ENCODE data around the gene SPINT2.

The SPINT2 gene

GRCh38 chr19:38308006-38308766, 43.8 kb downstream of the SPINT2 start:
- Mint-ChIP-seq H3K4me1 (no peaks in the 10 kb centered on the region), H3K9me3 (no peaks in the 10 kb centered on the region), H3K27ac (no peak overlapping the region), H3K4me3 (no peak overlapping the region), H3K27me3 (ENCODE audit: low read depth) (no peaks in the 10 kb centered on the region), H3K36me3 (ENCODE audit: low read depth) (peaks cover 5% of the 10 kb centered on the region)
- TF ChIP-seq, protein P1, sequence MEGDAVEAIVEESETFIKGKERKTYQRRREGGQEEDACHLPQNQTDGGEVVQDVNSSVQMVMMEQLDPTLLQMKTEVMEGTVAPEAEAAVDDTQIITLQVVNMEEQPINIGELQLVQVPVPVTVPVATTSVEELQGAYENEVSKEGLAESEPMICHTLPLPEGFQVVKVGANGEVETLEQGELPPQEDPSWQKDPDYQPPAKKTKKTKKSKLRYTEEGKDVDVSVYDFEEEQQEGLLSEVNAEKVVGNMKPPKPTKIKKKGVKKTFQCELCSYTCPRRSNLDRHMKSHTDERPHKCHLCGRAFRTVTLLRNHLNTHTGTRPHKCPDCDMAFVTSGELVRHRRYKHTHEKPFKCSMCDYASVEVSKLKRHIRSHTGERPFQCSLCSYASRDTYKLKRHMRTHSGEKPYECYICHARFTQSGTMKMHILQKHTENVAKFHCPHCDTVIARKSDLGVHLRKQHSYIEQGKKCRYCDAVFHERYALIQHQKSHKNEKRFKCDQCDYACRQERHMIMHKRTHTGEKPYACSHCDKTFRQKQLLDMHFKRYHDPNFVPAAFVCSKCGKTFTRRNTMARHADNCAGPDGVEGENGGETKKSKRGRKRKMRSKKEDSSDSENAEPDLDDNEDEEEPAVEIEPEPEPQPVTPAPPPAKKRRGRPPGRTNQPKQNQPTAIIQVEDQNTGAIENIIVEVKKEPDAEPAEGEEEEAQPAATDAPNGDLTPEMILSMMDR (IDR thresholded peaks at IDR 0.05; ENCODE audit: unreplicated experiment in 3 of 3) = no peak

- Mint-ChIP-seq H3K4me3 (no peak overlapping the region), H3K27ac (no peak overlapping the region), H3K27me3 (ENCODE audit: low read depth) (no peaks in the 10 kb centered on the region), H3K4me1 (no peaks in the 10 kb centered on the region), H3K9me3 (no peaks in the 10 kb centered on the region), H3K36me3 (ENCODE audit: low read depth) (peaks cover 5% of the 10 kb centered on the region)
- TF ChIP-seq, protein P1 (IDR thresholded peaks at IDR 0.05; ENCODE audit: unreplicated experiment in 3 of 3) = no peak
Measured at GRCh38 chr19:38308926-38309614, 44.7 kb downstream of the SPINT2 start.

GRCh38 chr19:38309615-38310278, 45.4 kb downstream of the SPINT2 start:
- Mint-ChIP-seq H3K27me3 (ENCODE audit: low read depth) (no peaks in the 10 kb centered on the region), H3K36me3 (ENCODE audit: low read depth) (peaks cover 5% of the 10 kb centered on the region), H3K27ac (no peak overlapping the region), H3K4me1 (no peaks in the 10 kb centered on the region), H3K9me3 (no peaks in the 10 kb centered on the region), H3K4me3 (no peak overlapping the region)
- TF ChIP-seq, protein P1 (IDR thresholded peaks at IDR 0.05; ENCODE audit: unreplicated experiment in 3 of 3) = no peak

- TF ChIP-seq, protein P1 (IDR thresholded peaks at IDR 0.05; ENCODE audit: unreplicated experiment in 3 of 3) = no peak
Measured at GRCh38 chr19:38310279-38310670, 45.9 kb downstream of the SPINT2 start.

DNA sequence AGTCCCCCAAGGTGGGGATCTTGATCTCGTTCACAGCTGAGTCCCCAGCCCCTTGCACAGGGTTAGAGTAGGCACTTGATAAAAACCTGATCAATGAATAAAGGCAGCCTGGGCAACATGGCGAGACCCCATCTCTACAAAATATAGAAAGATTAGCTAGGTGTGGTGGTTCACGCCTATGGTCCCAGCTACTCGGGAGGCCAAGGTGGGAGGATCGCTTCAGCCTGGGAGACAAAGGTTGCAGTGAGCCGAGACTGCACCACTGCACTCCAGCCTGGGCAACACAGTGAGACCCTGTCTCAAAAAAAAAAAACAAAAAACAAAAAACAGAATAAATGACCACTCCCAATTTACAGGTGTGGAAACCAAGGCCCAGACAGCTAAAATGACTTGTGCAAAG, 46.6 kb downstream of the SPINT2 start:
- Mint-ChIP-seq H3K27me3 (ENCODE audit: low read depth) (no peaks in the 10 kb centered on the region), H3K4me3 (no peak overlapping the region), H3K27ac (no peak overlapping the region), H3K4me1 (no peaks in the 10 kb centered on the region), H3K36me3 (ENCODE audit: low read depth) (peaks cover 5% of the 10 kb centered on the region), H3K9me3 (no peaks in the 10 kb centered on the region)
- TF ChIP-seq, protein P1 (IDR thresholded peaks at IDR 0.05; ENCODE audit: unreplicated experiment in 3 of 3) = no peak

More at GRCh38 chr19:38310279-38310670, 45.9 kb downstream of the SPINT2 start:
- Mint-ChIP-seq H3K27me3 (ENCODE audit: low read depth) (no peaks in the 10 kb centered on the region), H3K9me3 (no peaks in the 10 kb centered on the region), H3K4me1 (no peaks in the 10 kb centered on the region), H3K27ac (no peak overlapping the region), H3K4me3 (no peak overlapping the region), H3K36me3 (ENCODE audit: low read depth) (peaks cover 5% of the 10 kb centered on the region)

Data from nephron (organoid).